NCI-H2171 treated with DMSO at 0.1 percent for 48 hours (cell line): ENCODE results near the gene NPBWR2.
"Not testable (repeated sequence)": the region's sequence is repeated elsewhere in the genome, so short reads cannot be mapped to it uniquely, and the experiment has no call there.

Experiments used
- DNase-seq: peaks from one replicate; lab custom pipeline; 2025; lab: John Stamatoyannopoulos, UW

NPBWR2 gene

DNA sequence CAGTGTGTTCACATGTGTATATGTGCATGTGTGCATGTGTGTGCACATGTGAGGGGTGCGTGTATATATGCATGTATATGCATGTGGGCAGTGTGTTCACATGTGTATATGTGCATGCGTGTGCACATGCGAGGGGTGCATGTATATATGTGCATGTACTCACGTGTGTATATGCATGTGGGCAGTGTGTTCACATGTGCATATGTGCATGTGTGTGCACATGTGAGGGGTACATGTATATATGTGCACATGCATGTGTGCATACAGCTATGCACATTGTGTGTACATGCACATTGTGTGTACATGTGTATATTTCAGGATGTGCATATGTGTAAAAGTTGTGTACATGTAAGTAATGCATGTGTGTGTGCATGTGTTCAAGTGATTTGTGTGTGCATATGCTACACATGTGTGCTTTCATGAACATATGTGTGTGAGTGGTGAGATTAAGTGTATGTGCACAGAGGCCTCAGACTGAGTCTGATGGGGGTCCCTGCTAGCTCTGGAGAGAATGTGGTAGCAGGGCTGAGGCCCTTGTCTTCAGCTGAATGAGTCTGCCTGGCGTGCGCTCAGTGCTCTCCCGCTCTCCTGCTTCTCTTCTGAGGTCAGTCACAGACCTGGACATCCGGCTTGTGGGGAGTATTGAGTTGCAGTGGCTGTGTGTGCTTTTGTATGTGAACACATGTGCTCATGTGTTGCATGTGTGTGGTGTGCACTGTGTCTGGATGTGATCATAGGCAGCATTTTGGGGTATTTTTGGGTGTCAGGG lies 37.0 kb upstream of the NPBWR2 start:
- no peak for DNase-seq

- no peak for DNase-seq
These were observed 35.8 kb upstream of the NPBWR2 start for GRCh38 chr20:64143018-64143801.

DNA sequence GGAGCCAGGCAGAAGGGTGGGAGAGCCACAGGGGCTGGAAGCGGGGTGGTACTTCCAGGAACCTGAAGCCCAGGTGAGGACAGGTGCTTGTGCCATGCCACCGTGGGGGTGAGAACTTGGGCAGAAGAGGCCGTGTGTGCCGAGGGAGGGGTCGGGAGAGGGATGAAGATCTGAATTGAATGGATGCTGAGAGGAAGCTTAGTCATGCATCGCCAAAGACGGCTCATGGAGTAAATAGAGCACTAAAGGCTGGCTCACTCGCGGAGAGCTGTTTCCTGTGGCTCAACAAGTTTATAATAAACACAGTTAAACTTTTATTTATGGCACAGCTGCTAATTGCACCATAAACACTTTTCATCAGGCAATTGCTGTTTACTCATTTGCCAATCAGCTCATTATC lies 35.2 kb upstream of the NPBWR2 start:
- peak; percentile 13 for DNase-seq

DNA sequence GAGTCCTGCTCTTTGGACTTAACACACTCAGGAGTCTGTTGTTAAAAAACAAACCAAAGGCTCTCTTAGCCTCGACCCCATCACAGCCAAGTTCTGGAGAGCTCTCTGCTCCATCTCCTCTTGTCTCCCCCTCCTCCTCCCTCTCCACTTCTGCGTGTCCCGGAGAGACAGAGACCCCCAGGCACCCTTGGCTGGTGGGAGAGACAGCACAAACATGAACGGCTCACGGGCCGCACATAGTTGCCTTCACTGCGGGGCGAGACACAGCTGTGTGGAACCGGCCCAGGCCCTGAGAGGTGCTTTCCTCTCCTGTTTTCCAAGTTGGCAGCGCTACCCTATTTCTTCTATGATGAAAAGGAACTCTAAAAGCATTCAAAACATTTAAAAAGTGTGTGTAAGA lies 33.6 kb upstream of the NPBWR2 start:
- no peak for DNase-seq

DNA sequence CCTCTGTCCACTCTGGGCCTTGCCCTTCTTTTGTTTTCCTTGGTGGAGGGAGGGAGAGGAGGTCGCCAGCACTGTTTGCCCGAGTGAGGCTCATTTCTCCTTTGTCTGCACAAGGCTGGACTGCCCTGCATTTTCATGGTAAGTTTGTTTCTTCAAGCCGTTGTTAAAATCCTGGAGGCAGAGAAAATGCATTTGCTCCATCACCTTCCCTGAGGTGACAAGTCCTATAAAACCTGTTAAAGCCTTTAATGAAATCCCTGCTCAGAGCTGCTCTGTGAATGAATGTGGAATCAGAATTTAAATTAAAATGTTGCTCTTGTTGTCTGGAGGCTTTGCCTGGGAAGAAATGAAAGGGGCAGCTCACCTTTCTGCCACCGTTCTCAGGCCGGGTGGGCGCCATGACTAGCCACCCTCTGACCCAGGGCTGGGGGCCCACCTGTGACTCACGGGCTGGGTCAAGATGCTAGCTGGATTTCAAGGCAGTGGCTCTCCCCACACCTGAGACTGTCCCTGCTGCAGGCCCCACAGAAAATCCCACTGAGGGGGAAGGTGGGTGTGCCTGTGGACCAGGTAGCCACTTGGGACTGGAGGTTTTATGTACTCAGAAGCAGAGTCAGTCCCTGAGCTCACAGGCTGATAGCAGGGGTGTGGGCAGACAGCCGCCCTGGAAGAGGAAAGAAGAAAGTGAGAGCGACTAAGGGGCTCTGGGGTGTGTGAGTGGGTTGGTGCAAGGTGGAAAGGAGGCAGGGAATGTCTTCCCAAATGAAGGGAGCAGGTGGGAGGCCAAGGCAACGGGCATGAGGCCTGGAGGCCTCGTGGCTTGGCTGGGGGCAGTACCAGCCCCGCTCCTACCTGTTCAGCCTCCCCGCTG lies 32.9 kb upstream of the NPBWR2 start:
- DNase-seq, result no peak

DNA sequence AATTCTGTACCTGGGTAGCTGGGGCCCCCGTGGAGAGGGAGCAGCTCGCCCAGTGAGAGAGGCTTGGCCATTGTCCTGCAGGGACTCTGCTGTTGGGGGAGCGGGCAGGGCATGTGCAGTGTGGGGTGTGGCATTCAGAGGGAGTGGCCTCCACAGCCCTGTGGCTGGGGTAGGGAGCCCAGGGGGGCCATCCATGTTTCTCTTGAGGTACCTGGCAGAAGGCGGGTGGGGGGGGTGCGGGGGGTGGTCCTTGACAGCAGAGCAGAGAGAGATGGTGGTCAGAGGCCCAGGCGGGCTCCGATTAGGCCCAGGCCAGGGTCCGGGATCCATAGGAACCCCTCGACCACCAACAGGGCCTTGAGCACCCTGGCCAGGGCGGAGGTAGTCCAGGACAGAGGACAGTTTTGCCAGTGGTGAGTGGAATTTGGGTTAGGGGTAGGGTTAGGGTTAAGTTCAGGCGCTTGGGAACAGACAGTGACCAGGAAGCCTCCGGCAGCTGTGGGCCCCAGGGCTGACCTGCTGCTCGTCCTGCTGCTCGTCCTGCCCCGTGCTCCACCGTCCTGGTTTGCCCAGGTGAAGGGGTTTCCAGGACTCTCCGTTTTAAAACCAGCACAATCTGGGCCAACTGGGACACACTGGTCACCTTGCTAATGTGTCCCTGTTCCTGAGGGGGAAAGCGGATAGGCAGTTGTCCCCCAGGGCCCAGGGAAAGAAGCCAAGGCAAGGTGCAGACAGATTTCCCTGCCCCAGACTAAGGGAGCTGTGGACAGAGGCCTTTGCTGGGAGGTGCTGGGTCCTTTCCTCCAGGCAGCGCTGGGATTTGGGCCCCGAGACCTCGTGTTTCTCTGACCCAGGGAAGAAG lies 32.1 kb upstream of the NPBWR2 start:
- no peak for DNase-seq

- no peak for DNase-seq
These were observed 31.0 kb upstream of the NPBWR2 start for GRCh38 chr20:64138276-64138815.

GRCh38 chr20:64137598-64138031 lies 30.2 kb upstream of the NPBWR2 start:
- DNase-seq, result no peak

DNA sequence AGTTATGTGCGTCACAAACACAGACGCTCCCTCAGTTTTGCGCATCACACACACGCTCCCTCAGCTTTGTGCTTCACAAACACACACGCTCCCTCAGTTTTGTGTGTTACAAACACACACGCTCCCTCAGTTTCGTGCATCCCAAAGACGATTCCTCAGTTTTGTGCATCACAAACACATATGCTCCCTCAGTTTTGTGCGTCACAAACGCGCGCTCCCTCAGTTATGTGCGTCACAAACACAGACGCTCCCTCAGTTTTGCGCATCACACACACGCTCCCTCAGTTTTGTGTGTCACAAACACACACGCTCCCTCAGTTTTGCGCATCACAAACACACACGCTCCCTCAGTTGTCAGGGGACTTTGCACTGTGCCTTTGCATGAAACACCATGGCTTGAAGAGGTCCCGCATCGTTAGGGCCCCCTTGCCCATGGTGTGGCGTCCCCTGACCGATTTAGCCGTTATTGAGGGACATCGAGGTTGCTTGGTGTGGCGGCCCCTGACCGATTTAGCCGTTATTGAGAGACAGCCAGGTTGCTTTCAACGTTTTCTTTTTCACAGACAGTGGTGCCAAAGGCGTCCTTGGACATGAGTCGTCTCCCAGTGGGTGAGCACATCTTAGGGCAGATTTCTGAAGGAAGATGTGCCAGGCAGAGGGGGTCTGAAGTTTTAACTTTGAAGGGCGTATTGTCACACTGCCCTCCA lies 28.8 kb upstream of the NPBWR2 start:
- no peak for DNase-seq

GRCh38 chr20:64134744-64135143 lies 27.4 kb upstream of the NPBWR2 start:
- DNase-seq, result not testable (repeated sequence)

GRCh38 chr20:64133951-64134407 lies 26.6 kb upstream of the NPBWR2 start:
- peak; percentile 25 for DNase-seq

DNA sequence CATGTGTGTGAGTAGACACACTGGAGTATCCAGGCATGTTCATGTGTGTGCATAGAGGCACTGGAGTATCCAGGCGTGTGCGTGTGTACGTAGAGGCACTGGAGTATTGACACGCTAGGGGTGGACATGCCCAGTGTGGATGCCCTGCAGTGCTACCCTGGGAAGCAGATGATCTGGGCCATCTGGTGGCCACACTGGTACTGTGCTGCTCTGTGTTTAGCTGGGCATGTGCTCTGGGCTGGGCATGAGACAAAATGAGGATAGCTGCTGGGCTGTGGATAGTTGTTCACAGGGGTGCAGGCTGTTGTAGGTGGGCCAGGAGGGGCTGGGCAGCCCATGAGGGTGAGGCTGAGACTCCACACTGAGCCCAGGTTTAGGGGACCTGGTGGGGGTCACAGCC lies 24.0 kb upstream of the NPBWR2 start:
- DNase-seq, result peak; percentile 19

GRCh38 chr20:64130876-64131275 lies 23.5 kb upstream of the NPBWR2 start:
- no peak for DNase-seq

- DNase-seq, result no peak
These were observed 22.9 kb upstream of the NPBWR2 start for GRCh38 chr20:64130271-64130670.

DNA sequence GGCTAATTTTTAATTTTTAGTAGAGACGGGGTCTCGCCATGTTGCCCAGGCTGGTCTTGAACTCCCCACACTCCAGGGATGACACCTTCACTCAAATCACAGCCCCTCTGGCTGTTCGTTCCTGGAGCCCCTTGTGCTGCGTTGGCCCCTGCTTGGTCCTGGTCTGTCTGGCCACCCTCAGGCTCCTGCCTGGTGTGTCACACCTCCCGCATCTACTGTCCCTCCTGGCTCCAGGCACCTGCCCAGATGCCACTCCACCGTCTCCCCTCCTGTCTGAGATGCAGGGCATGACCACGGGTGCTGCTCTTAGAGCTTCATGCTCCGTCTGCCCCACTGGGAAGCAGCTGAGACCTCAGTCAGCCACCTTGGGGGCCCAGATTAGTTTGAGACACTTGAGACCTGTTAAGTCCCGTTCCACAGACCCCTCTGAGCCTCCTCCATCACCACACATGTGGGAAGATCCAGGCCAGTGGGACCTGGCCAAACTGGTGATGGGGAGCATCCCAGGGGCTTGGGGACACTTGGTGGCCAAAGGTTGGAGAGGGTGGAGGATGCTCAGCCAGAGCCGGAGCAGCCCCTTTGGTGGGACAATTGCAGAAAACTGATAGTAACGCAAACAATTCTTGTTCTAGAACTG lies 21.9 kb upstream of the NPBWR2 start:
- DNase-seq, result no peak

- not testable (repeated sequence) for DNase-seq
These were observed 16.2 kb upstream of the NPBWR2 start for GRCh38 chr20:64123517-64123916.

DNA sequence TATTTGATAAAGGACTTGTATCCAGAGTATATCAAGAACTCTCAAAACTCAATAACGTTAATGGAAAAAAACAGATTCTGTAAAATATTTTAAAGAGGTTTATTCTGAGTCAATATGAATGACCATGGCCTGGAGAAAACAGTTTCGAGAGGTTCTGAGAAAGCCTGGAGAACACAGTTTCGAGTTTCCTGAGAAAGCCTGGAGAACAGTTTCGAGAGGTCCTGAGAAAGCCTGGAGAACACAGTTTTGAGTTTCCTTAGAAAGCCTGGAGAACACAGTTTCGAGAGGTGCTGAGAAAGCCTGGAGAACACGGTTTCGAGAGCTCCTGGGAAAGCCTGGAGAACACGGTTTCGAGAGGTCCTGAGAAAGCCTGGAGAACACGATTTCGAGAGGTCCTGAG lies 15.6 kb upstream of the NPBWR2 start:
- not testable (repeated sequence) for DNase-seq

DNA sequence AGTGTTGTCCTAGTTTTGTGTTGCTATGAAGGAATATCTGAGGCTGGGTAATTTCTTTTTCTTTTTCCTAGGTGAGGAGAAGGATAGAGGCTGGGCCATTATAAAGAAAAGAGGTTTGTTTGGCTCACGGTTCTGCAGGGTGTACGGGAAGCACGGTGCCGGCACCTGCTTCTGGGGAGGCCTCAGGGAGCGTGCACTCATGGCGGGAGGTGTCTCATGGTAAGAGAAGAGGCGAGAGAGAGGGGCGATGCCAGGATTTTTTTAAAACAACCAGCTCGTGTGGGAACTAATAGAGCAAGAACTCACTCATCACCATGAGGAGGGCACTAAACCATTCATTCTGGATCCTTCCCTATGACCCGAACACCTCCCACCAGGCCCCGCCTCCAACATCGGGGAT lies 14.2 kb upstream of the NPBWR2 start:
- DNase-seq, result no peak

DNA sequence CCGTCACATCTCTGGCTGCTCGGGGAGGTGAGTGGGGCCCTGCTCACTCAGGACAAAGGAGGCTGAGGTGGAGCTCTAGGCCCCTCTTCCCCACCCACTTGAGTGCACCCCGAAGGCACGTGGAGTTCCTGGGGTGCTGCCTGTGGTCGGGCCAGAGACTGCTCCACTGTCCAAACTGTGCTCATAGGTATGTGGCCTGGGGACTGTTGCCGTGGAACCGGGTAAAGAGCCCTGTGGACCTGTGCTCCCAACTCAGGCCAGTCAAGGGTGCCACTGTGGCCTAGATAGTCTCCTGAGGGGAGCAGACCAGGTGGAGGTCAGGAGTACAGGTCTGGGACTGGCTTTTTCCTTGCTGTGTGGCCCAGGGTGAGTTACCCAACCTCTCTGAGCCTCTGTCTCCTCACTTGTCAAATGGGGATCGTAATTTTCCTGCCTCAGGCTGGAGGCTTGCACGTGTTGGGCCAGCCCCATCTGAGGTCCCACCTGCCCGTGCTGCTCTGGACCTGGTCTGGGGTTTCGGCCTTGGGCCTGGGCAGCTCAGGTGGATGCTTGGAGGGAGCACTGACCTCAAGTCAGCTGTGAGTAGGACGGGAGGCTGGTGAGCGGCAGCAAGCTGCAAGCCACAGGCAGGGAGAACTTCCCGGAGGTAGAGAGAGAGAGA lies 12.4 kb upstream of the NPBWR2 start:
- no peak for DNase-seq
